Retinal pigment epithelial cell (primary cell): ENCODE results near the gene RIPPLY2.

Experiments
- DNase-seq: peaks from one replicate; pipeline ENCODE4 v3.0.0-alpha.2; 2010; ENCODE audit warnings: low read depth
- H3K4me3 ChIP-seq: 2 replicates; pipeline ENCODE4 v1.5.1; 2011; ENCODE audit warnings: mild to moderate bottlenecking, low read length, control low read depth, moderate library complexity
- CTCF ChIP-seq: conservative IDR thresholded peaks from 2 replicates; pipeline ENCODE4 v1.5.1; 2011; ENCODE audit warnings: low read depth, low read length, control low read depth, inconsistent platforms

RIPPLY2 gene

GRCh38 chr6:83901624-83902023, 48.5 kb downstream of the RIPPLY2 start:
- H3K4me3 ChIP-seq: no peak overlapping the region
- TF ChIP-seq CTCF: no peak
- DNase-seq: no peak

DNA sequence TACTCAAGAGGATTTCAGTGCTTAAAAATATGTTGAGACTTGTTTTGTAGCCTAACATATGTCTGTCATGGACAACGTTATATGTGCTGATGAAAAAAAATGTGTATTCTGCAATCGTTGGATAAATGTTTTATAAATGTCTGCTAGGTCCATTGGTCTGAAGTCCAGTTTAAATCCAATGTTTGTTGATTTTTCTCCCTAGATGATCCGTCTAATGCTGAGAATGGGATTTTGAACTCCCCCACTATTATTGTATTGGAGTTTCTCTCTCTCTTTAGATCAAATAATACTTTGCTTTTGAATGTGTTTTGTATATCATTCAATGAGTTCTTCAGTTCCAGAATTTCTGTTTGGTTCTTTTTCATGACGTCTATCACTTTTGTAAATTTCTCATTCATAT, 51.2 kb downstream of the RIPPLY2 start:
- TF ChIP-seq CTCF: no peak
- H3K4me3 ChIP-seq: no peak overlapping the region
- DNase-seq: no peak

- no peak overlapping the region for H3K4me3 ChIP-seq
- DNase-seq: no peak
- no peak for TF ChIP-seq CTCF
Observed at GRCh38 chr6:83905648-83906047, 52.5 kb downstream of the RIPPLY2 start.
